Effector CD4-positive, alpha-beta T cell (primary cell): ENCODE measurements around the gene AEBP2.
"Not testable (repeated sequence)": the region's sequence is repeated elsewhere in the genome, so short reads cannot be mapped to it uniquely, and the experiment has no call there.

Source experiments
- DNase-seq: peaks from one replicate; pipeline ENCODE4 v3.0.0-alpha.2; 2020

Gene AEBP2

GRCh38 chr12:19421503-19422282 is 17.6 kb upstream of the AEBP2 start:
- DNase-seq = no peak

DNA sequence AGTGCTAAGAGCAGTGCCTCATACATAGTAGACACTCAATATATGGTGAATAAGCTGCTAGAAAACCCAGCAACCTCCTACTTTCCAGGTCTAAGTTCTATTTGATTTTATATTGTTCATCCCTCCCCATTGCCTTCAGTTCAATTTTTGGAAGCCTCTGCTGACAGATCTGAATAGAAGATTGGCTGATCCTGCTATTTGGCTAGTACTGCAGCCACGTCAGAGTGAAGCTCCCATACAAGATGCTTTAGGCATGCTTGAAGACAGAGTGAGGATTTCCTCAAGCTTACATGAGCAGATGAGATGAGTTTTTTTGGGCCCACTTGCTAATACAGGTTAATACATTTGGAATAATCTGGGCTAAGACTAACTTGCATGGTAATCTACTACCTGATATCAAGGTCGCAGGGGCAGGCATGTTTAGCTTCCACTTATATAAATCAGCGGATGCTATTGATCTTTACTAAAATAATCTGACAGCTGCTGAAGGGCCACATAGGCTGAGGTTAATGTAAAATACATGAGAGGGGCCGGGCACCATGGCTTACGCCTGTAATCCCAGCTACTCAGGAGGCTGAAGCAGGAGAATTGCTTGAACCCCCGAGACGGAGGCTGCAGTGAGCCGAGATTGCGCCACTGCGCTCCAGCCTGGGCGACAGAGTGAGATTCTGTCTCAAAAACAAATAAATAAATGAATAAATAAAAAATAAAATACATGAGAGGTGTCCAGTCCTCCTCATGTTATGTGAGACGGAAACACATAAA is 15.9 kb upstream of the AEBP2 start:
- DNase-seq = no peak

- DNase-seq = no peak
Measured at GRCh38 chr12:19428246-19428645, 11.0 kb upstream of the AEBP2 start.

- not testable (repeated sequence) for DNase-seq
Measured at GRCh38 chr12:19429491-19429890, 9.8 kb upstream of the AEBP2 start.

DNA sequence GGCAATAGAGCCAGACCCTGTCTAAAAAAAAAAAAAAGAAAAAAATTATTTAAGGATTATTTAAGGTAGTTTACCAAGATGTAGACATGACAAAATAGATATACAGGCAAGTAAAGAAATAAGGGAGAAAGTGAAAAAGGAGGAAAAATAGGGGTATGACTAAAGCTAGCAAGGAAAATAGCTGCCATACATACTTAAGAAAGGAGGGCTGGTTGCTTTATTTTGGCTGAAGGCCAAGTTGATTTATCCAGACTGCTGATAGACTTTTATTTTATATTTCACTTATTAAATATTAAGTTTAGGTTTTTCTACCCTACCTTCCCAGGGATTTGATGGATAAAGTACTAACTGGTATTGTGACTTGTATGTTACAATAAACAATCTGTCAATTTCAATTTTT is 8.3 kb upstream of the AEBP2 start:
- DNase-seq = no peak

- DNase-seq = no peak
Measured at GRCh38 chr12:19431407-19432308, 7.6 kb upstream of the AEBP2 start.

DNA sequence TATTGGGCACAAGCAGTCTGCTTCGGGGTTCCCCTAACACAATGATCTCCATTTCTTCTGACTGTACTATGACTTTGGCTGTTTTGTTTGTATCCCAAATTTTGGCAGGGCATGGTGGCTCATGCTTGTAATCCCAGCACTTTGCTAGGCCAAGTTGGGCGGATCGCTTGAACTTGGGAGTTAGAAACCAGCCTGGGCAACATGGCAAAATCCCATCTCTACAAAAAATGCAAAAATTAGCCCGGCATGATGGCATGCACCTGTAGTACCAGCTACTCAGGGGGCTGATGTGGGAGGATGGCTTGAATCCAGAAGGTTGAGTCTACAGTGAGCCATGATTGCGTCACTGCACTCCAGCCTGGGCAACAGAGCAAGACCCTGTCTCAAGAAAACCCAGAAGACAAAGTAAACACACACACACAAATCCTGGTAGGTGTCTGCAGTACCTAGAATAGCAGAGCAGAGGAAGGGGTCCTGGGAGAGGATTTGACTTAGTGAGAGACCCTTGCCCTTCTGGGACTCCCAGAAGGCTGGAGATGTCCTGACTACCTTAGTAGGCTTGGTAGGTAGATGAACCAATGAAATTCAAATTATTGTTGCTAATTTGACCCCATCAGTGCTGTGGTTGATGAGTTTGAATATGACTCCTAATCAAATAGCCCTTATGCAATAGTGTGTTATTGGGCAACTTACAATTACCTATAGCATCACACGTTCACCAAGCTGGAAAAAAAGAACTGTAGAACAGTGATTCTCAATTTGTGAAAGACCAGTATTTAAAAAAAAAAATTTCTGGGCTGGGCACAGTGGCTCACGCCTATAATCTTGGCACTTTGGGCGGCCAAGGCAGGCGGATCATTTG is 6.8 kb upstream of the AEBP2 start:
- DNase-seq = no peak

DNA sequence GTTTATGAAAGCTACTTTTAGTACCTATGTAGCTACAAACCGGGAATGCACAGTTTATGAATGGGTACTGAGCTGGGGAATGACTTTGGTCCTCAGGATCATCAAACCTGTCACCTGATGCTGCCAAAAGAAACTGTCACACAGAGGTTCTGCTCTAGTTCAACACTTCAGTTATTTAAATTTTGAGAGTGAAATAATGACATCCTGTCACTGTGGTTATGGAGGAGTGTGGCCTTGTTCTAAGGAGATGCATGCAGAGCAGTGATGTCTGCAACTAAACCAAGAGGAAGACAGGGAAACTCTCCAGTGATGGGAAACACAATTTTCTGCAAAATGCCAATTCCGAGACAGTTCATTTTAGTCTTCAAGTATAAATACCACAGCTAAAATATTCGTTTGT is 4.8 kb upstream of the AEBP2 start:
- DNase-seq = no peak

- DNase-seq = no peak
Measured at GRCh38 chr12:19435831-19436497, 3.3 kb upstream of the AEBP2 start.

GRCh38 chr12:19436931-19437330 is 2.4 kb upstream of the AEBP2 start:
- no peak for DNase-seq

DNA sequence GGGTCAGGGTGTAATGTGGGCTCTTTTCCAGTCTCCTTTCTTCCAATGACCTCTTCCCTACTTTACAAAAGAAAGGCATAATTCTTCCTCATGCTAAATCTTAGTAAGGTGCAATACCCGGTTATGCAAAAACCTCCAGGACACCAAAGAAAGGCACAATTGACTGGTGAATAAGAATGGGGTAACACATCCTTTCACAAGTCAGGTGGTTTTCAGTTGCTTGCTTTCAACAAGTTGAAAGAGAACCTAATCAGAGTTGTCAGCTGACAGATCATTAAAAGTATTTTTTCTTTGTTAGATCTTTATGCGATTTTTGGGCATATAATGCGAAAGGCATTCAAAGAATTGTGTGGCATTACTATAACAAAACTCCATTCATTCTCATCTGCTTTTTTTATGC is 1.3 kb upstream of the AEBP2 start:
- DNase-seq = no peak

DNA sequence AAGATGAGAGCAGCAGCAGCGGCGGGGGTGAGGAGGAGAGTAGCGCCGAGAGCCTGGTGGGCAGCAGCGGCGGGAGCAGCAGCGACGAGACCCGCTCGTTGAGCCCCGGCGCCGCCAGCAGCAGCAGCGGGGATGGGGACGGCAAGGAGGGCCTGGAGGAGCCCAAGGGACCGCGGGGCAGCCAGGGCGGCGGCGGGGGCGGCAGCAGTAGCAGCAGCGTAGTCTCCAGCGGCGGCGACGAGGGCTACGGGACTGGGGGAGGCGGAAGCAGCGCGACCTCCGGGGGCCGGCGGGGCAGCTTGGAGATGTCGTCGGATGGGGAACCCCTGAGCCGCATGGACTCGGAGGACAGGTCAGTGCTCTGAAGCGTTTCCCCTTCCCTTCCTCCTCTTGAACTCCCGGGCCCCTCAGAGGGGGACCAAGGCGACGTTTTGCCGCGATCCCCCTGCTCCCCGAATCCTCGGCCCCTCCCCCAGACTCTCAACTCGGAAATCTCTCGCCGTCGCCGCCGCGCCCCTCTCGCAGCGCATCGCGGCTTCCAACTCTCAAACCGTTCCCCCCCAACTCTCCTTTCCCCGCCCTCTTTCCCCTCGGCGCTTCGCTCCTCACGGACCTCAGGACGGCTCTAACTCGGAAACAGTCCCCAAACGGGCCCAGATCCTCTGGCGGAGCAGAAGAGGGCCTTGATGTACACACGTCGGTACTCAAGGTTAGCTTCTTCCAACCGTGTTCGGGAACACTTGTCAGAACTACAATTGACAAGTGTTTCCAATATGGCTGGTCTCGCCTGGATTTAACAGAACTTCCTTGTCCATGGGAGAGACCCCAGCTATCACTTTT is 947 bp downstream of the AEBP2 start:
- peak; percentile 36 for DNase-seq

DNA sequence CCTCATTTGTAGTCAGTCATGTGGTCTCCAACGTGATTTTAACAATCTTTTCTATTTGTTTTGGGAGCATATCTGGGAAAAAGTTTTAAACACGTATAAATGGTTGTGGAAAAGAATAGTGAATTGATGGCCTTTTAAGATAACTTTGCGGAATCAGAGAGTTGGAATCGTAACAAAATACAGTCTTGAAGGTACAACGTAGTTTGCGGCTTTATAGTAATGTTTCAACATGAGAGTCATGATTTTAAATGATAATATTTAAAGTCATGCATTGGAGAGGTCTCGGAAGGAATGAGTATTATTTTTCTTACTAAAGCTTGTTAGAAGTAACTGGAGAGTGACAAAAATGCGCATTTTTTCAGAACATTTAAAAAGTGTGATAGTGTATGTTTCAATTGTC is 1.6 kb downstream of the AEBP2 start:
- no peak for DNase-seq

DNA sequence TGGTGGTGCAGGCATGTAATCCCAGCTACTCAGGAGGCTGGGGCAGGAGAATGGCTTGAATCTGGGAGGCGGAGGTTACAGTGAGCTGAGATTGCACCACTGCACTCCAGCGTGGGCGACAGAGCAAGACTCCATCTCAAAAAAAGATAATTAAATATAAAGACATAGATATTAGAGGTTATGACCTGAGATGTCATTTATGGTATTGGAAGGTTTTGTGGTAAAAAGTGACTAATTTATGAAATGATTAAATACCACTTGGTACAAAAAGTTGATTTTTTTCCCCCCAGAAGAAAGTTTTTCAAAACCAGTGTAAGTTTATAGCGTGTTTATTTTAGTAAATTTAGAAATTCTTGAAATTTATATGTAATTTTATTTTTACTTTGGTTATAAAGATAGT is 4.3 kb downstream of the AEBP2 start:
- DNase-seq = no peak

- no peak for DNase-seq
Measured at GRCh38 chr12:19444097-19444496, 4.8 kb downstream of the AEBP2 start.

- DNase-seq = no peak
Measured at GRCh38 chr12:19447386-19447785, 8.1 kb downstream of the AEBP2 start.

DNA sequence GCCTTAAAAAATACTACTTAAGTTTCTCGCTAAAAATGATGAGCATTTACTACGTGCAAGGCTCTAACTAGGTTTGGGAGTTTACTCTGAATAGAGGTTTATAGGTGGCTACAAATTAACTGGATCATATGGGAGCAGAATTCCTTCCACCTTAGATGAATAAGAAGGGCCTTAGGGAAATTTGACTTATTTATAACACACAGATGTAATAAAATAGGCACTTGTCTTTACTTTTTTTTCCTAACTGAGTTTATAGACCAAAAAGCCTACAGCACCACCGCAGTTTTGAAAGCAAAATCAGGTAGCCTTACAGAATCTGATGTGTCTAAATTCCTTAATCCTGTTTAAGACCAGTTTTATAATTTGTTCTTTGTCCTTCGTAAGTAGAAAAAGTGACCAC is 10.5 kb downstream of the AEBP2 start:
- no peak for DNase-seq

DNA sequence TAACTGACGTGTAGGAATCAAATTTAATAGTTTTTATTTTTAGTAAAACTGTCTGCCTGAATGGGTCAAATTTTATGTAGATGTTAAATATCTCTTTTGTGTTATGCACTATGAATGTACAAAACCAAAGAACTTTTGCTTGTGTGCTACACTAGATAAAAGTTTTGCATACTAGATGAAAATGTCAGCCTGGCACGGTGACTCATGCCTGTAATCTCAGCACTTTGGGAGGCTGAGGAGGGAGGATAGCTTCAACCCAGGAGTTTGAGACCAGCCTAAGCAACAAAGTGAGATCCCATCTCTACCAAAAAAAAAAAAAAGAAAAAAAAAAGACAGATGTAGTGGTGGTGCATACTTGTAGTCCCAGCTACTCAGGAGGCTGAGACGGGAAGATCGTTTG is 11.1 kb downstream of the AEBP2 start:
- no peak for DNase-seq

DNA sequence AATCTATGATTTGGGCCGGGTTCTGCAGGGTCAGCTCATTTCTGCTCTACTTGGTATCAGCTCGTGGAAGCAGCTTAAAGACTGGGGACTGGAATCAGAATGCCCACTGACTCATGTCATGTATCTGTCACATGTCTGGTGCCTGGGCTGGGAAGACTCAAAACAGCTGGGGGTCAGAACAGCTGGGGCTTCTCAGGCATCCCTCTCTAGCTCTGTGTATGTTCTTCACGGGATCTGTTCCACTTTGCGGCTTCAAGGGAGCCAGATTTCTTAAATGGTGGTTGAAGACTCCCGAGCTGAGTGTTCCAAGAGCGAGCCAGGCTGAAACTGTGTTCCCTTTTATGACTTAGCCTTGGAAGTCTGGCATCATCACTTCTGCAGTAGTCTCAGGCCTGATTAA is 11.9 kb downstream of the AEBP2 start:
- no peak for DNase-seq

- no peak for DNase-seq
Measured at GRCh38 chr12:19453961-19454360, 14.7 kb downstream of the AEBP2 start.

DNA sequence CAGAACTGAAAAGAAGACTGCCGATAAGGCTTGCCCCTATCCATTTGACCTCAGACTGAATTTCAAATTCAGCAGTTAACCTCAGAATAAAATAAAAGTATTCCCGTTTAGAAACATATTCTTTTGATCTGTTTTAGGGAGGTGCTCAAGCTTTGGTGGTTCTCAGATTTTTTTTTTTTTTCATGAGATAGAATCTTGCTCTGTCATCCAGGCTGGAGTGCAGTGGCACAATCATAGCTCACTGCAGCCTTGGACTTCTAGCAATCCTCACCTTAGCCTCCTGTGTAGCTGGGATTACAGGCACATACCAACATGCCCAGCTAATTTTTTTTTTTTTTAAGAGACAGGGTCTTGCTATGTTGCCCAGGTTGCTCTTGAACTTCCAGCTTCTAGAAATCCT is 15.5 kb downstream of the AEBP2 start:
- DNase-seq = no peak
